ENCODE results near the gene REPIN1.

The REPIN1 gene

GRCh38 chr7:150399421-150400007 lies 30.9 kb downstream of the REPIN1 start:
- Histone ChIP-seq H2AFZ (ENCODE audit: low read depth, low read length) (no peak overlapping the region), H3K9me3 (ENCODE audit: insufficient read depth, low read length, severe bottlenecking) (no peaks in the 10 kb centered on the region), H3K4me3 (ENCODE audit: low read depth in 1 of 2, low read length in 2 of 2) (no peak overlapping the region), H3K27ac (ENCODE audit: low read length) (no peak overlapping the region), H3K4me1 (ENCODE audit: insufficient read depth, low read length) (peaks cover 19% of the 10 kb centered on the region), H4K20me1 (ENCODE audit: insufficient read depth, low read length) (no peaks in the 10 kb centered on the region), H3K79me2 (ENCODE audit: insufficient read depth, low read length) (peaks cover 15% of the 10 kb centered on the region), H3K4me2 (ENCODE audit: insufficient read depth, low read length) (no peak overlapping the region), H3K9ac (ENCODE audit: low read depth, low read length) (no peak overlapping the region), H3K27me3 (ENCODE audit: insufficient read depth, low read length, poor library complexity) (no peaks in the 10 kb centered on the region), H3K36me3 (ENCODE audit: insufficient read depth, low read length) (peaks cover 36% of the 10 kb centered on the region)
- TF ChIP-seq, protein P1, sequence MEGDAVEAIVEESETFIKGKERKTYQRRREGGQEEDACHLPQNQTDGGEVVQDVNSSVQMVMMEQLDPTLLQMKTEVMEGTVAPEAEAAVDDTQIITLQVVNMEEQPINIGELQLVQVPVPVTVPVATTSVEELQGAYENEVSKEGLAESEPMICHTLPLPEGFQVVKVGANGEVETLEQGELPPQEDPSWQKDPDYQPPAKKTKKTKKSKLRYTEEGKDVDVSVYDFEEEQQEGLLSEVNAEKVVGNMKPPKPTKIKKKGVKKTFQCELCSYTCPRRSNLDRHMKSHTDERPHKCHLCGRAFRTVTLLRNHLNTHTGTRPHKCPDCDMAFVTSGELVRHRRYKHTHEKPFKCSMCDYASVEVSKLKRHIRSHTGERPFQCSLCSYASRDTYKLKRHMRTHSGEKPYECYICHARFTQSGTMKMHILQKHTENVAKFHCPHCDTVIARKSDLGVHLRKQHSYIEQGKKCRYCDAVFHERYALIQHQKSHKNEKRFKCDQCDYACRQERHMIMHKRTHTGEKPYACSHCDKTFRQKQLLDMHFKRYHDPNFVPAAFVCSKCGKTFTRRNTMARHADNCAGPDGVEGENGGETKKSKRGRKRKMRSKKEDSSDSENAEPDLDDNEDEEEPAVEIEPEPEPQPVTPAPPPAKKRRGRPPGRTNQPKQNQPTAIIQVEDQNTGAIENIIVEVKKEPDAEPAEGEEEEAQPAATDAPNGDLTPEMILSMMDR (IDR thresholded peaks at IDR 0.05; ENCODE audit: borderline replicate concordance, extremely low read depth, low read length, poor library complexity, severe bottlenecking) = no peak
- TF ChIP-seq EZH2 (IDR thresholded peaks at IDR 0.05; ENCODE audit: borderline replicate concordance, low read depth, low read length, severe bottlenecking) = no peak
- DNase-seq = no peak
- ATAC-seq (ENCODE audit: insufficient read depth, low read depth) = no peak

- peaks cover 36% of the 10 kb centered on the region for H3K36me3 ChIP-seq (ENCODE audit: insufficient read depth, low read length)
- H3K4me2 ChIP-seq (ENCODE audit: insufficient read depth, low read length) = no peak overlapping the region
- no peak overlapping the region for H3K27ac ChIP-seq (ENCODE audit: low read length)
- ATAC-seq (ENCODE audit: insufficient read depth, low read depth) (no peak), DNase-seq (no peak)
- no peaks in the 10 kb centered on the region for H3K9me3 ChIP-seq (ENCODE audit: insufficient read depth, low read length, severe bottlenecking)
- H3K4me1 ChIP-seq (ENCODE audit: insufficient read depth, low read length) = peaks cover 21% of the 10 kb centered on the region
- no peaks in the 10 kb centered on the region for H3K27me3 ChIP-seq (ENCODE audit: insufficient read depth, low read length, poor library complexity)
- no peak for TF ChIP-seq EZH2 (IDR thresholded peaks at IDR 0.05; ENCODE audit: borderline replicate concordance, low read depth, low read length, severe bottlenecking)
- TF ChIP-seq, protein P1 (IDR thresholded peaks at IDR 0.05; ENCODE audit: borderline replicate concordance, extremely low read depth, low read length, poor library complexity, severe bottlenecking) = no peak
- H2AFZ ChIP-seq (ENCODE audit: low read depth, low read length) = no peak overlapping the region
- H3K79me2 ChIP-seq (ENCODE audit: insufficient read depth, low read length) = peaks cover 22% of the 10 kb centered on the region
- no peak overlapping the region for H3K4me3 ChIP-seq (ENCODE audit: low read depth in 1 of 2, low read length in 2 of 2)
- no peaks in the 10 kb centered on the region for H4K20me1 ChIP-seq (ENCODE audit: insufficient read depth, low read length)
- no peak overlapping the region for H3K9ac ChIP-seq (ENCODE audit: low read depth, low read length)
Measured at GRCh38 chr7:150400008-150400787, 31.6 kb downstream of the REPIN1 start.

- H3K4me2 ChIP-seq (ENCODE audit: insufficient read depth, low read length) = no peak overlapping the region
- no peak overlapping the region for H3K4me3 ChIP-seq (ENCODE audit: low read depth in 1 of 2, low read length in 2 of 2)
- H3K27ac ChIP-seq (ENCODE audit: low read length) = no peak overlapping the region
- no peak for TF ChIP-seq EZH2 (IDR thresholded peaks at IDR 0.05; ENCODE audit: borderline replicate concordance, low read depth, low read length, severe bottlenecking)
- TF ChIP-seq, protein P1 (IDR thresholded peaks at IDR 0.05; ENCODE audit: borderline replicate concordance, extremely low read depth, low read length, poor library complexity, severe bottlenecking) = no peak
- H3K27me3 ChIP-seq (ENCODE audit: insufficient read depth, low read length, poor library complexity) = no peaks in the 10 kb centered on the region
- ATAC-seq (ENCODE audit: insufficient read depth, low read depth) = no peak
- peaks cover 23% of the 10 kb centered on the region for H3K4me1 ChIP-seq (ENCODE audit: insufficient read depth, low read length)
- H3K9ac ChIP-seq (ENCODE audit: low read depth, low read length) = no peak overlapping the region
- DNase-seq = no peak
- no peaks in the 10 kb centered on the region for H4K20me1 ChIP-seq (ENCODE audit: insufficient read depth, low read length)
- H3K36me3 ChIP-seq (ENCODE audit: insufficient read depth, low read length) = peaks cover 34% of the 10 kb centered on the region
- no peak overlapping the region for H2AFZ ChIP-seq (ENCODE audit: low read depth, low read length)
- peaks cover 29% of the 10 kb centered on the region for H3K79me2 ChIP-seq (ENCODE audit: insufficient read depth, low read length)
- no peaks in the 10 kb centered on the region for H3K9me3 ChIP-seq (ENCODE audit: insufficient read depth, low read length, severe bottlenecking)
Measured at GRCh38 chr7:150400788-150401423, 32.3 kb downstream of the REPIN1 start.

Data from DND-41 (cell line).